Activated CD4-positive, alpha-beta T cell treated with anti-CD3 and anti-CD28 coated beads, Interleukin-2, amount 50 U/mL, for 1 hour (primary cell): Measurements from ENCODE around the gene GAL3ST2.
"Not testable (repeated sequence)": the region's sequence is repeated elsewhere in the genome, so short reads cannot be mapped to it uniquely, and the experiment has no call there.

Source experiments
- DNase-seq: peaks from one replicate; pipeline ENCODE4 v3.0.0-alpha.2; 2020

GAL3ST2 gene

GRCh38 chr2:241748468-241749256, 28.0 kb upstream of the GAL3ST2 start:
- DNase-seq: no peak

- no peak for DNase-seq
These were observed 26.4 kb upstream of the GAL3ST2 start for GRCh38 chr2:241750076-241750840.

- no peak for DNase-seq
These were observed 25.5 kb upstream of the GAL3ST2 start for GRCh38 chr2:241751152-241751551.

GRCh38 chr2:241751776-241752175, 24.8 kb upstream of the GAL3ST2 start:
- no peak for DNase-seq

- DNase-seq: no peak
These were observed 24.4 kb upstream of the GAL3ST2 start for GRCh38 chr2:241752253-241752652.

GRCh38 chr2:241752689-241753276, 23.8 kb upstream of the GAL3ST2 start:
- DNase-seq: no peak

GRCh38 chr2:241753493-241753892, 23.1 kb upstream of the GAL3ST2 start:
- DNase-seq: no peak

GRCh38 chr2:241754042-241754441, 22.6 kb upstream of the GAL3ST2 start:
- no peak for DNase-seq

- DNase-seq: no peak
These were observed 21.5 kb upstream of the GAL3ST2 start for GRCh38 chr2:241755166-241755565.

GRCh38 chr2:241755777-241756176, 20.8 kb upstream of the GAL3ST2 start:
- DNase-seq: no peak

- DNase-seq: no peak
These were observed 17.4 kb upstream of the GAL3ST2 start for GRCh38 chr2:241759067-241759807.

GRCh38 chr2:241759893-241760292, 16.7 kb upstream of the GAL3ST2 start:
- not testable (repeated sequence) for DNase-seq

- DNase-seq: no peak
These were observed 16.3 kb upstream of the GAL3ST2 start for GRCh38 chr2:241760301-241760771.

- DNase-seq: no peak
These were observed 14.2 kb upstream of the GAL3ST2 start for GRCh38 chr2:241762321-241762932.

GRCh38 chr2:241762933-241763369, 13.7 kb upstream of the GAL3ST2 start:
- peak; percentile 33 for DNase-seq

GRCh38 chr2:241763551-241764274, 12.9 kb upstream of the GAL3ST2 start:
- no peak for DNase-seq

GRCh38 chr2:241764275-241765241, 12.1 kb upstream of the GAL3ST2 start:
- no peak for DNase-seq

- no peak for DNase-seq
These were observed 9.0 kb upstream of the GAL3ST2 start for GRCh38 chr2:241767464-241768250.

- DNase-seq: no peak
These were observed 8.3 kb upstream of the GAL3ST2 start for GRCh38 chr2:241768251-241768711.

- DNase-seq: no peak
These were observed 7.8 kb upstream of the GAL3ST2 start for GRCh38 chr2:241768850-241769249.
